RWPE1 (cell line): Measurements from ENCODE around the gene SHKBP1.
"Not testable (repeated sequence)": the region's sequence is repeated elsewhere in the genome, so short reads cannot be mapped to it uniquely, and the experiment has no call there.

Experiments
- CTCF ChIA-PET: fragments of 350-600 bp; sonication (Branson Sonifier 250); formaldehyde crosslinking; extraction: SDS; loops from one replicate; lab custom pipeline; 2021; lab: Yijun Ruan, JAX
- POLR2A ChIA-PET: fragments of 400-600 bp; formaldehyde crosslinking; extraction: SDS; loops from one replicate; lab custom pipeline; 2020; ENCODE audit warnings: antibody characterized with exemption; ENCODE audit not compliant: low non-redundant PET; lab: Yijun Ruan, JAX
- DNase-seq: peaks from one replicate; pipeline ENCODE4 v3.0.0; 2012; ENCODE audit warnings: low spot score
- H3K27ac ChIP-seq: fragments of 450-650 bp; 2 replicates; pipeline ENCODE4 v1.5.1; 2017
- TF ChIP-seq, protein P1 (sequence below): fragments of 450-650 bp; conservative IDR thresholded peaks from 2 replicates; pipeline ENCODE4 v1.5.1; 2017; ENCODE audit warnings: low read depth, mild to moderate bottlenecking

The SHKBP1 gene

GRCh38 chr19:40533508-40533907, 43.2 kb upstream of the SHKBP1 start:
- CTCF ChIA-PET, result interaction anchor here (1.0 to 1.6 kb wide), 2 partner anchors 10 to 16 kb away, joined by 3 to 7 read pairs; no protein-coding TSS in a partner anchor
- no peak for DNase-seq

DNA sequence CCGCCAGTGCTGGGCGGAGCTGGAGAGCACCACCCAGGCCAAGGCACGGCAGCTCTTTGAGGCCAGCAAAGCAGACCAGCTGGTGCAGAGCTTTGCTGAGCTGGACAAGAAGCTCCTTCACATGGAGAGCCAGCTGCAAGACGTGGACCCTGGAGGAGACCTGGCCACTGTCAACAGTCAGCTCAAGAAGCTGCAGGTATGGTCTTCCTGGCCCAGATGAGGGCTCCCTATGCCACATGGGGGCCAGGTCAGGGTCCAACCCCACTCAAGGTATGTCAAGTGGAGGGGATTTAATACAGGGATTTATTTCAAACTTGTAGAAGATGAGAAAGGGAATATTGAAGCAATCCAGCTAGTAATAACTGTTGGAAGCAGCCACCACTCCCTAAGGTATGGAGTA, 42.5 kb upstream of the SHKBP1 start:
- ChIA-PET CTCF (interaction anchor here (0.5 to 1.6 kb wide), 3 partner anchors 11 to 170 kb away, joined by 3 to 7 read pairs (median 3); no protein-coding TSS in a partner anchor), POLR2A (no interaction called here)
- H3K27ac ChIP-seq, result no peak overlapping the region
- no peak for DNase-seq
- TF ChIP-seq, protein P1, sequence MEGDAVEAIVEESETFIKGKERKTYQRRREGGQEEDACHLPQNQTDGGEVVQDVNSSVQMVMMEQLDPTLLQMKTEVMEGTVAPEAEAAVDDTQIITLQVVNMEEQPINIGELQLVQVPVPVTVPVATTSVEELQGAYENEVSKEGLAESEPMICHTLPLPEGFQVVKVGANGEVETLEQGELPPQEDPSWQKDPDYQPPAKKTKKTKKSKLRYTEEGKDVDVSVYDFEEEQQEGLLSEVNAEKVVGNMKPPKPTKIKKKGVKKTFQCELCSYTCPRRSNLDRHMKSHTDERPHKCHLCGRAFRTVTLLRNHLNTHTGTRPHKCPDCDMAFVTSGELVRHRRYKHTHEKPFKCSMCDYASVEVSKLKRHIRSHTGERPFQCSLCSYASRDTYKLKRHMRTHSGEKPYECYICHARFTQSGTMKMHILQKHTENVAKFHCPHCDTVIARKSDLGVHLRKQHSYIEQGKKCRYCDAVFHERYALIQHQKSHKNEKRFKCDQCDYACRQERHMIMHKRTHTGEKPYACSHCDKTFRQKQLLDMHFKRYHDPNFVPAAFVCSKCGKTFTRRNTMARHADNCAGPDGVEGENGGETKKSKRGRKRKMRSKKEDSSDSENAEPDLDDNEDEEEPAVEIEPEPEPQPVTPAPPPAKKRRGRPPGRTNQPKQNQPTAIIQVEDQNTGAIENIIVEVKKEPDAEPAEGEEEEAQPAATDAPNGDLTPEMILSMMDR, result no peak

More at GRCh38 chr19:40533508-40533907, 43.2 kb upstream of the SHKBP1 start:
- no peak overlapping the region for H3K27ac ChIP-seq
- TF ChIP-seq, protein P1, result no peak
- POLR2A ChIA-PET, result no interaction called here

- POLR2A ChIA-PET, result no interaction called here
- CTCF ChIA-PET, result interaction anchor here (0.5 kb wide), 1 partner anchor 23 kb away, joined by 3 read pairs; no protein-coding TSS in a partner anchor
These were observed 37.6 kb upstream of the SHKBP1 start for GRCh38 chr19:40539070-40539469.

DNA sequence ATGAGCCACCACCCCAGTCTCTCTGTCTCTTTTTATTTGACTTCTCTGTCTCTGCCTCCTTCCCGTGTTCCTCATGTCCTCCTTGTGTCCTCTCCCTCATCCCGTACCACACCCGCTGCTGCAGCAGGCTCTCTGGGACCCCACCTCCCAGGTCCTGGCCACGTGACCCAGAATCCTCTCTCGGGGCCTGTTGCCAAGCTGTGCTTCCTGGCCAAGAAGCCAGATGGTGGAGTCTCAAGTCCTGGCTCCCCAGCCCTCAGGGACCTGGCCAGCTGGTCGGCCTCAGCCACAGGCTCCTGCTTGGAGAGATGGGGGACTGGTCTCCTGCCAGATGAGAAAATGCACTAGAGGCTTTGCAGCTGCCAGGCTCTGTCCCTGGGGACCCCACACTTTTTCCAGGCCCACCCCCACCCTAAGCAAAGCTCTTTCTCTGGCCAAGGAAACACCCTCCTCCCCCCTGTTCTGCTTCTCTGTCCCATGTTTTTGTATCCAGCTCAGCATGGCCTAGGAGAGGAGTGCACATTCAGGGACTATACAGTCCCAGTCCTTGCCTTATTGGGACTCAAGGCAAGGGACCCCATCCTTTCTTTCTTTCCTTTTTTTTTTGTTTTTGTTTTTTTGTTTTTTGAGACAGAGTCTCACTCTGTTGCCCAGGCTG, 34.3 kb upstream of the SHKBP1 start:
- TF ChIP-seq, protein P1, result no peak
- peak overlapping the region; percentile 46 for H3K27ac ChIP-seq
- ChIA-PET POLR2A (no interaction called here), CTCF (interaction anchor here (1.1 to 1.6 kb wide), 2 partner anchors 77 to 92 kb away, joined by 4 read pairs; no protein-coding TSS in a partner anchor)
- no peak for DNase-seq

More at GRCh38 chr19:40539070-40539469, 37.6 kb upstream of the SHKBP1 start:
- TF ChIP-seq, protein P1, result no peak
- H3K27ac ChIP-seq, result no peak overlapping the region
- no peak for DNase-seq

GRCh38 chr19:40543029-40543597, 33.6 kb upstream of the SHKBP1 start:
- TF ChIP-seq, protein P1, result no peak
- DNase-seq, result no peak
- H3K27ac ChIP-seq, result no peak overlapping the region
- ChIA-PET POLR2A (no interaction called here), CTCF (no interaction called here)

DNA sequence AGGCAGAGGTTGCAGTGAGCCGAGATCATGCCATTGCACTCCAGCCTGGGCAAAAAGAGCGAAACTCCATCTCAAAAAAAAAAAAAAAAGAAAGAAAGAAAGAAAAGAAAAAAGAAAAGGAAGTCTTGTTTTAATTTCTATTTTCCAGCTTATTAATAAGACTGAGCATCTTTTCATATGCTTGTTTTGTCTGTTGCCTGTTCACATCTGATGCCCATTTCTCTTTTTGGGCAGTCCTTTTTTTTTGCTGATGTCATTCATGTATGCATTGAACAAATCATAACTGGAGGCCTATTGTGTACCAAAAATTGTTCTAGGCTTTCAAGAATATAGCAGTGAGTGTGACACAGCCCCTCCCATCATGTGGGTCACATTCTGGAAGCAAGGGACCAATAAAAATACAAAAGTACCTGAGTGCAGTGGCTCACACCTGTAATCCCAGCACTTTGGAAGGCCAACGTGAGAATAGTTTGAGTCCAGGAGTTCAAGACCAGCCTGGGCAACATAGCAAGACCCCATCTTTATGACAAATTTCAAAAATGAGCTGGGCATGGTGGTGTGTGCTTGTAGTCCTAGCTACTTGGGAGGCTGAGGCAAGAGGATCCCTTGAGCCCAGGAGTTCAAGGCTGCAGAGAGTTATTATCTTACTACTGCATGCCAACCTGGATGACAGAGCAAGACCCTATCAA, 30.4 kb upstream of the SHKBP1 start:
- H3K27ac ChIP-seq, DNase-seq, POLR2A ChIA-PET, CTCF ChIA-PET: not testable (repeated sequence)

DNA sequence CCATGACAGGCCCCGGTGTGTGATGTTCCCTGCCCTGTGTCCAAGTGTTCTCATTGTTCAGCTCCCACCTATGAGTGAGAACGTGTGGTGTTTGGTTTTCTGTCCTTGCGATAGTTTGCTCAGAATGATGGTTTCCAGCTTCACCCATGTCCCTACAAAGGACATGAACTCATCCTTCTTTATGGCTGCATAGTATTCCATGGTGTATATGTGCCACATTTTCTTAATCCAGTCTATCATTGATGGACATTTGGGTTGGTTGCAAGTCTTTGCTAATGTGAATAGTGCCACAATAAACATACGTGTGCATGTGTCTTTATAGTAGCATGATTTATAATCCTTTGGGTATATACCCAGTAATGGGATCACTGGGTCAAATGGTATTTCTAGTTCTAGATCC, 29.5 kb upstream of the SHKBP1 start:
- POLR2A ChIA-PET, DNase-seq, CTCF ChIA-PET, H3K27ac ChIP-seq: not testable (repeated sequence)
